Body of pancreas (tissue), 4 donors: ENCODE data around the gene UMODL1. TPM values are rescaled to one million over a fixed set of nuclear protein-coding genes. Genes with fewer than 3 reads are reported as not detected.

ENCODE experiments used
- ATAC-seq: fragments of 150-250 bp; one replicate; pipeline ENCODE4 v1.9.1; 2016
- DNase-seq, 4 donors: peaks; one replicate each; pipeline ENCODE4 v3.0.0-alpha.2; 2019
- H3K27ac ChIP-seq, 4 donors: fragments of 200-600 bp; sonication (generic); 1 replicate in 3 of 4; 2 replicates in 1 of 4; pipeline versions ENCODE4 v1.5.1 to v1.6.1; 2016 to 2019; ENCODE audit warnings: mild to moderate bottlenecking in 1 of 4, mixed read lengths in 1 of 4, moderate library complexity in 1 of 4
- H3K27me3 ChIP-seq, 2 donors: fragments of 200-600 bp; sonication (generic); one replicate each; pipeline ENCODE4 v1.6.0; 2016; ENCODE audit warnings: mild to moderate bottlenecking in 1 of 2
- H3K36me3 ChIP-seq, 2 donors: fragments of 200-600 bp; sonication (generic); replicated peaks in 1 of 2; 2 replicates each; pipeline ENCODE4 v1.5.1; 2016; ENCODE audit warnings: low read depth in 2 of 2; ENCODE audit not compliant: insufficient read depth in 1 of 2
- H3K4me1 ChIP-seq: fragments of 200-600 bp; sonication (generic); one replicate; pipeline ENCODE4 v1.6.0; 2016
- H3K4me3 ChIP-seq, 2 donors: fragments of 200-600 bp; sonication (generic); 1 replicate in 1 of 2; 2 replicates in 1 of 2; pipeline ENCODE4 v1.5.1; 2016 to 2019
- H3K9me3 ChIP-seq, 3 donors: fragments of 200-600 bp; sonication (generic); 1 replicate in 2 of 3; 2 replicates in 1 of 3; pipeline ENCODE4 v1.5.1; 2016
- CTCF ChIP-seq, 7 experiments: fragments of 450-650 bp in 4 of 7; fragments of 200-600 bp in 3 of 7; sonication (generic) in 3 of 7; IDR thresholded peaks; one replicate each; pipeline ENCODE4 v1.5.1; 2016 to 2019; ENCODE audit warnings: antibody characterized with exemption in 7 of 7
- POLR2A ChIP-seq, 3 donors: fragments of 450-650 bp; IDR thresholded peaks; one replicate each; pipeline ENCODE4 v1.6.1; 2016; ENCODE audit warnings: antibody characterized with exemption in 3 of 3, mild to moderate bottlenecking in 2 of 3
- WGBS, 2 donors: methylation state at CpG; one replicate each; pipeline ENCODE4 v1.1.5; 2017; 5-methylcytosine and 5-hydroxymethylcytosine counted together
- intact Hi-C: fragments of 100-400 bp; cut with DNase I; formaldehyde crosslinking; loops from one replicate; pipeline ENCODE4 v1.15.1; 2023
- total RNA-seq, 2 donors: library from RNA; depleted of rRNA; stranded (reverse); fragments of >200 nt; gene quantifications; one replicate each; pipeline ENCODE4 v1.1.0, GENCODE V29; 2016

UMODL1 gene
- total RNA-seq, 2 donors from 2014 or later, result not detected

GRCh38 chr21:42068256-42068545 lies 2.9 kb upstream of the UMODL1 start:
- TF ChIP-seq POLR2A (IDR thresholded peaks at IDR 0.05), result no peak
- TF ChIP-seq CTCF (IDR thresholded peaks at IDR 0.05), result no peak
- no peak overlapping the region for H3K4me3 ChIP-seq
- no peaks in the 10 kb centered on the region for H3K9me3 ChIP-seq
- DNase-seq (no peak), ATAC-seq (no peak)
- WGBS, 2 donors, result 76 to 82% methylated on average over 6 of the region's 6 CpGs
- H3K27me3 ChIP-seq, result no peaks in the 10 kb centered on the region
- peaks cover 15% of the 10 kb centered on the region for H3K4me1 ChIP-seq
- intact Hi-C loops, result no loop called here
- H3K36me3 ChIP-seq, result no peaks in the 10 kb centered on the region
- H3K27ac ChIP-seq, result no peak overlapping the region

GRCh38 chr21:42068592-42068991 lies 2.5 kb upstream of the UMODL1 start:
- Histone ChIP-seq H3K4me3 (no peak overlapping the region), H3K27ac (no peak overlapping the region), H3K36me3 (no peaks in the 10 kb centered on the region), H3K27me3 (no peaks in the 10 kb centered on the region), H3K4me1 (peaks cover 11% of the 10 kb centered on the region), H3K9me3 (no peaks in the 10 kb centered on the region)
- DNase-seq, result no peak
- WGBS, 2 donors, result 80 to 81% methylated on average over 5 of the region's 5 CpGs
- ATAC-seq, result no peak
- TF ChIP-seq POLR2A (IDR thresholded peaks at IDR 0.05) (no peak), CTCF (IDR thresholded peaks at IDR 0.05) (no peak)
- intact Hi-C loops, result no loop called here

DNA sequence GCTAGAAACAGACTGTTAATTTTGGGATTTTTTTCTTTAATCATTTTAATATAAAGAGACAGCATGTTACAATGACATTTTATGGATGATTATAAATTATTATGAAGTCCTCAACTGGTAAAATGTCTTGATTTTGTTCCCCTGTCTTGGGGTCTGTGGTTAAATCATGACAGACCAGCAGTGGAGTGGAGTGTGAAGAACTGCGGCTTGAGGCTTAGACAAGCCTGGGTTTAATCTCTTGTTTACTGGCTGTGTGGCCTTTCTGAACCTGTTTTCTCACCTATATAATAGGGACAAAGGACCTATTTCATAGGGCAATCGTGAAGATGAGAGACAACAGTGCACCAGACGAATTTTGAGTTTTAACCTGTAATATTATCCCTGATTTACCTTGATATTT lies 1.8 kb upstream of the UMODL1 start:
- Histone ChIP-seq H3K9me3 (no peaks in the 10 kb centered on the region), H3K4me1 (peaks cover 3% of the 10 kb centered on the region), H3K27ac (no peak overlapping the region), H3K27me3 (no peaks in the 10 kb centered on the region), H3K4me3 (no peak overlapping the region), H3K36me3 (no peaks in the 10 kb centered on the region)
- DNase-seq, result no peak
- ATAC-seq, result no peak
- intact Hi-C loops, result no loop called here
- TF ChIP-seq CTCF (IDR thresholded peaks at IDR 0.05), result no peak
- no peak for TF ChIP-seq POLR2A (IDR thresholded peaks at IDR 0.05)
- WGBS, 2 donors, result 48 to 57% methylated on average over 3 of the region's 3 CpGs

DNA sequence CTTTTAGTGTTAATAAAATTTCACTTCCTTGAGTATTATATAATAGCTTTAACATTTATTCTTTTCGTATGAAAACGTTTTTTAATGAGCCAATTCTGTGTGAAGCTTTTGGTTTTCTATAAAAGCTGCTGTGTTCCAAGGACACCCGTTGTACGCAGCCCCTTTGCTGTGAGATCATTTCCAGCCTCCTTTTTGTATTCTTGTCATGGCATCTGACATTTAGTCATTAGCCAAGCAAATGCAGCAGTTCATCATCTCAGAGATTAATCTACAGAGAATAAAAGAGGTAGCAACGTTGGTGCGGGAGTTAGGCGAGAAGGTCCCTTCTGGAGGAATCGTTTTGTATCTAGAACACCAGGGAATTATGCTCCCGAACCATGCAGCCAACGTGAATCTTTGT lies 1.3 kb upstream of the UMODL1 start:
- ATAC-seq, result no peak
- Histone ChIP-seq H3K4me3 (no peak overlapping the region), H3K4me1 (no peaks in the 10 kb centered on the region), H3K36me3 (no peaks in the 10 kb centered on the region), H3K27me3 (no peaks in the 10 kb centered on the region), H3K9me3 (no peaks in the 10 kb centered on the region), H3K27ac (no peak overlapping the region)
- TF ChIP-seq CTCF (IDR thresholded peaks at IDR 0.05), result no peak
- no peak for TF ChIP-seq POLR2A (IDR thresholded peaks at IDR 0.05)
- WGBS, 2 donors, result 41 to 49% methylated on average over 10 of the region's 10 CpGs
- intact Hi-C loops, result no loop called here
- no peak for DNase-seq

DNA sequence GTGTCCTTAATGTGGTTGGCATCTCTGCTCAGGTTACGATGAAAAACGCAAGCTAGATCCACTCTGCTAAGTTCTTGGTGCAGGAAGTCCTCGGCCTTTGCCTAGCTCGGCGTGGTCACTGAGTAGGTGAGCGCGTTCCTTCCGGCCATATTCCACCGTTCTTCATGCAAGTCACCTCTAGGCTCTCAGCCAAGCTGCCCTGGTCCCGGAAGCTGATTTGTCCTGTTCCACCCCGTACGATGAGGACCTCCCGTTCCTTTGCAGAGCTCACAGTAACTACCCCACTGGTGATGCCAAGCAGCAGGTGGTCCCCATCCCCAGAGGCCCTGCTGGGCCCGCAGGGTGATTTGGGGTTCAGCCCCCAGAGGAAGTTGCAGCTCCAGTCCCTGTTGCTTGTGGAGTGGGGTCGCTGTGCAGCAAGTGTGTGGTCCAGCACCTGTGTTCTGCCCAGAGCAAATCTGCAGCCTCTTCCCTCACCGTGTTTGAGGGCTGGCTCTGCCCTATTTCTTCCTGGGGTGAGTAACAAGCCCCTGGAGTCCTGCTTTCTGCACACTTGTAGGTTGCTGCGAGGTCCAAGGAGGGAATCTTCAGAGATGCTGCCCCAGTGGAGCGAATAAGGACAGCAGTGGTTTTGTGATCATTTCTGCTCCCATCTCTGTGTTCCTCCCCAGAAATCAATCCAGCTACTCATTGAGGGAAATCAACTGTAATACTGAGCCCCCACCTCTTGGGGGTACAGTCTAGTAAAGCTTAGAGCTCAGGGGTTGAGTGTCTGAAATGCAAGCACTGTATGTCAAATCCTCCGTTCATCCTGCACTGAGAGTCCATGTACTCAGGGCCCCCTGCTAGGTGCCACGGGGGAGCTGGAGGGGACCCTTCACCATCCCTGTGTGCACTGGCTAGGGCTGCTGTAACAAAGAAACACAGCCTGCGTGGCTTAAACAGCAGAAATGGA lies 2.3 kb downstream of the UMODL1 start:
- TF ChIP-seq POLR2A (IDR thresholded peaks at IDR 0.05) (no peak), CTCF (IDR thresholded peaks at IDR 0.05) (no peak)
- intact Hi-C loops, result no loop called here
- H3K27ac ChIP-seq, result no peak overlapping the region
- H3K4me3 ChIP-seq, result no peak overlapping the region
- no peaks in the 10 kb centered on the region for H3K27me3 ChIP-seq
- ATAC-seq, result no peak
- H3K9me3 ChIP-seq, result no peaks in the 10 kb centered on the region
- H3K4me1 ChIP-seq, result no peaks in the 10 kb centered on the region
- no peaks in the 10 kb centered on the region for H3K36me3 ChIP-seq
- 66 to 78% methylated on average over 17 to 21 of the region's 21 CpGs for WGBS, 2 donors
- DNase-seq, result no peak
